ENCODE data around the gene PRH2.

GRCh38 chr12:10957741-10958140 lies 28.7 kb downstream of the PRH2 start:
- TF ChIP-seq, protein P1, sequence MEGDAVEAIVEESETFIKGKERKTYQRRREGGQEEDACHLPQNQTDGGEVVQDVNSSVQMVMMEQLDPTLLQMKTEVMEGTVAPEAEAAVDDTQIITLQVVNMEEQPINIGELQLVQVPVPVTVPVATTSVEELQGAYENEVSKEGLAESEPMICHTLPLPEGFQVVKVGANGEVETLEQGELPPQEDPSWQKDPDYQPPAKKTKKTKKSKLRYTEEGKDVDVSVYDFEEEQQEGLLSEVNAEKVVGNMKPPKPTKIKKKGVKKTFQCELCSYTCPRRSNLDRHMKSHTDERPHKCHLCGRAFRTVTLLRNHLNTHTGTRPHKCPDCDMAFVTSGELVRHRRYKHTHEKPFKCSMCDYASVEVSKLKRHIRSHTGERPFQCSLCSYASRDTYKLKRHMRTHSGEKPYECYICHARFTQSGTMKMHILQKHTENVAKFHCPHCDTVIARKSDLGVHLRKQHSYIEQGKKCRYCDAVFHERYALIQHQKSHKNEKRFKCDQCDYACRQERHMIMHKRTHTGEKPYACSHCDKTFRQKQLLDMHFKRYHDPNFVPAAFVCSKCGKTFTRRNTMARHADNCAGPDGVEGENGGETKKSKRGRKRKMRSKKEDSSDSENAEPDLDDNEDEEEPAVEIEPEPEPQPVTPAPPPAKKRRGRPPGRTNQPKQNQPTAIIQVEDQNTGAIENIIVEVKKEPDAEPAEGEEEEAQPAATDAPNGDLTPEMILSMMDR (IDR thresholded peaks at IDR 0.05; ENCODE audit: insufficient read depth, low read length): no peak
- no peak for TF ChIP-seq POLR2AphosphoS5 (IDR thresholded peaks at IDR 0.05; ENCODE audit: low read depth)
- TF ChIP-seq, protein P2, sequence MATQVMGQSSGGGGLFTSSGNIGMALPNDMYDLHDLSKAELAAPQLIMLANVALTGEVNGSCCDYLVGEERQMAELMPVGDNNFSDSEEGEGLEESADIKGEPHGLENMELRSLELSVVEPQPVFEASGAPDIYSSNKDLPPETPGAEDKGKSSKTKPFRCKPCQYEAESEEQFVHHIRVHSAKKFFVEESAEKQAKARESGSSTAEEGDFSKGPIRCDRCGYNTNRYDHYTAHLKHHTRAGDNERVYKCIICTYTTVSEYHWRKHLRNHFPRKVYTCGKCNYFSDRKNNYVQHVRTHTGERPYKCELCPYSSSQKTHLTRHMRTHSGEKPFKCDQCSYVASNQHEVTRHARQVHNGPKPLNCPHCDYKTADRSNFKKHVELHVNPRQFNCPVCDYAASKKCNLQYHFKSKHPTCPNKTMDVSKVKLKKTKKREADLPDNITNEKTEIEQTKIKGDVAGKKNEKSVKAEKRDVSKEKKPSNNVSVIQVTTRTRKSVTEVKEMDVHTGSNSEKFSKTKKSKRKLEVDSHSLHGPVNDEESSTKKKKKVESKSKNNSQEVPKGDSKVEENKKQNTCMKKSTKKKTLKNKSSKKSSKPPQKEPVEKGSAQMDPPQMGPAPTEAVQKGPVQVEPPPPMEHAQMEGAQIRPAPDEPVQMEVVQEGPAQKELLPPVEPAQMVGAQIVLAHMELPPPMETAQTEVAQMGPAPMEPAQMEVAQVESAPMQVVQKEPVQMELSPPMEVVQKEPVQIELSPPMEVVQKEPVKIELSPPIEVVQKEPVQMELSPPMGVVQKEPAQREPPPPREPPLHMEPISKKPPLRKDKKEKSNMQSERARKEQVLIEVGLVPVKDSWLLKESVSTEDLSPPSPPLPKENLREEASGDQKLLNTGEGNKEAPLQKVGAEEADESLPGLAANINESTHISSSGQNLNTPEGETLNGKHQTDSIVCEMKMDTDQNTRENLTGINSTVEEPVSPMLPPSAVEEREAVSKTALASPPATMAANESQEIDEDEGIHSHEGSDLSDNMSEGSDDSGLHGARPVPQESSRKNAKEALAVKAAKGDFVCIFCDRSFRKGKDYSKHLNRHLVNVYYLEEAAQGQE (IDR thresholded peaks at IDR 0.05; ENCODE audit: insufficient replicate concordance, low read depth): no peak
- no peak for TF ChIP-seq GABPA (IDR thresholded peaks at IDR 0.05; ENCODE audit: low read depth)

Measured in HL-60 (cell line).